H1 (cell line): ENCODE results near the gene EPHA3. TPM values are rescaled to one million over a fixed set of nuclear protein-coding genes. Genes with fewer than 3 reads are reported as not detected.

ENCODE experiments used
- CTCF ChIA-PET: fragments of 300-600 bp; sonication (Branson Sonifier 250); formaldehyde crosslinking; loops from one replicate; lab custom pipeline; 2021; ENCODE audit not compliant: partially characterized antibody; lab: Charles Lee
- POLR2A ChIA-PET: fragments of 300-600 bp; sonication (Branson Sonifier 250); formaldehyde crosslinking; loops from one replicate; lab custom pipeline; 2021; ENCODE audit warnings: inconsistent platforms; ENCODE audit not compliant: partially characterized antibody; lab: Charles Lee
- DNase-seq, 2 experiments: peaks; one replicate each; pipeline versions ENCODE4 v3.0.0 to v3.0.0-alpha.2; 2010 to 2022; ENCODE audit warnings: low spot score in 2 of 2, low read depth in 1 of 2, mixed read lengths in 1 of 2
- FAIRE-seq: peaks from 2 replicates; lab custom pipeline; 2011; peaks lifted over from hg19 to GRCh38; lab: Jason Lieb, UNC
- H2AFZ ChIP-seq: 2 replicates; pipeline ENCODE4 v1.8.1; 2012; ENCODE audit warnings: low read length, inconsistent platforms
- H2AK5ac ChIP-seq: 2 replicates; pipeline ENCODE4 v1.6.1; 2013; ENCODE audit warnings: low read depth, low read length
- H2BK120ac ChIP-seq: replicated peaks from 2 replicates; pipeline ENCODE3; 2013; ENCODE audit warnings: low read depth, low read length, inconsistent platforms
- H2BK12ac ChIP-seq: 2 replicates; pipeline ENCODE4 v1.6.1; 2013; ENCODE audit warnings: low read depth, low read length
- H2BK15ac ChIP-seq: 2 replicates; pipeline ENCODE4 v1.6.1; 2013; ENCODE audit warnings: low read length
- H2BK20ac ChIP-seq: 2 replicates; pipeline ENCODE4 v1.6.1; 2013; ENCODE audit warnings: low read length
- H2BK5ac ChIP-seq: 2 replicates; pipeline ENCODE4 v1.6.1; 2013; ENCODE audit warnings: low read depth, low read length
- H3K14ac ChIP-seq: 2 replicates; pipeline ENCODE4 v1.6.1; 2013; ENCODE audit warnings: inconsistent platforms; ENCODE audit not compliant: insufficient read length
- H3K18ac ChIP-seq: 2 replicates; pipeline ENCODE4 v1.6.1; 2013; ENCODE audit warnings: low read length; ENCODE audit errors: extremely low read depth
- H3K23ac ChIP-seq: 2 replicates; pipeline ENCODE4 v1.6.1; 2013; ENCODE audit warnings: inconsistent platforms; ENCODE audit not compliant: insufficient read length
- H3K23me2 ChIP-seq: 2 replicates; pipeline ENCODE4 v1.6.1; 2013; ENCODE audit warnings: low read depth, low read length
- H3K27ac ChIP-seq: 2 replicates; pipeline ENCODE4 v1.6.1; 2011; ENCODE audit warnings: low read depth, low read length, inconsistent platforms
- H3K27me3 ChIP-seq, 4 experiments: replicated peaks in 1 of 4; 1 replicate in 1 of 4; 2 replicates in 3 of 4; pipeline versions ENCODE4 v1.6.1 to v1.8.1; 2011 to 2013; ENCODE audit warnings: low read length in 3 of 4, mild to moderate bottlenecking in 3 of 4, inconsistent platforms in 2 of 4, mixed read lengths in 2 of 4, moderate library complexity in 1 of 4; ENCODE audit not compliant: control insufficient read depth in 3 of 4, insufficient read depth in 3 of 4; ENCODE audit errors: extremely low read depth in 1 of 4
- H3K36me3 ChIP-seq, 4 experiments: 2 replicates each; pipeline versions ENCODE4 v1.6.1 to v1.8.1; 2011 to 2013; ENCODE audit warnings: mild to moderate bottlenecking in 4 of 4, low read length in 3 of 4, moderate library complexity in 2 of 4, control low read depth in 1 of 4, inconsistent platforms in 1 of 4; ENCODE audit not compliant: insufficient read depth in 4 of 4, control insufficient read depth in 2 of 4
- H3K4ac ChIP-seq: replicated peaks from 2 replicates; pipeline ENCODE3; 2013; ENCODE audit warnings: low read length, low read depth, mixed read lengths, inconsistent platforms; ENCODE audit not compliant: insufficient read length
- H3K4me1 ChIP-seq, 4 experiments: replicated peaks in 1 of 4; 1 replicate in 1 of 4; 2 replicates in 3 of 4; pipeline versions ENCODE4 v1.6.1 to v1.8.1; 2011 to 2013; ENCODE audit warnings: low read length in 3 of 4, inconsistent platforms in 2 of 4, mixed read lengths in 1 of 4; ENCODE audit not compliant: insufficient read depth in 4 of 4, control insufficient read depth in 3 of 4
- H3K4me2 ChIP-seq, 2 experiments: 2 replicates each; pipeline versions ENCODE4 v1.6.1 to v1.8.1; 2011 to 2013; ENCODE audit warnings: low read depth in 2 of 2, low read length in 2 of 2, control low read depth in 1 of 2, inconsistent platforms in 1 of 2, mild to moderate bottlenecking in 1 of 2; ENCODE audit not compliant: insufficient read depth in 1 of 2
- H3K4me3 ChIP-seq, 4 experiments: fragments of 200-600, 300-600 bp in 1 of 4; sonication (generic), shearing (Covaris generic), sonication (Bioruptor Twin) in 1 of 4; 2 replicates each; pipeline versions ENCODE4 v1.5.1 to v1.8.1; 2011 to 2016; ENCODE audit warnings: low read length in 4 of 4, low read depth in 3 of 4, control low read depth in 2 of 4, inconsistent platforms in 2 of 4, mild to moderate bottlenecking in 2 of 4, mixed read lengths in 1 of 4, moderate library complexity in 1 of 4; ENCODE audit not compliant: insufficient read depth in 2 of 4; ENCODE audit errors: extremely low read depth in 1 of 4
- H3K56ac ChIP-seq: replicated peaks from 2 replicates; pipeline ENCODE3; 2013; ENCODE audit warnings: low read depth, mild to moderate bottlenecking, mixed read lengths, low read length, inconsistent platforms; ENCODE audit not compliant: insufficient read length
- H3K79me1 ChIP-seq: 2 replicates; pipeline ENCODE4 v1.6.1; 2013; ENCODE audit warnings: low read depth, low read length, control low read depth
- H3K79me2 ChIP-seq, 2 experiments: 2 replicates each; pipeline versions ENCODE4 v1.6.1 to v1.8.1; 2012 to 2013; ENCODE audit warnings: low read length in 2 of 2, mild to moderate bottlenecking in 2 of 2, inconsistent platforms in 1 of 2; ENCODE audit not compliant: insufficient read depth in 2 of 2, control insufficient read depth in 1 of 2
- H3K9ac ChIP-seq, 4 experiments: replicated peaks in 1 of 4; 1 replicate in 1 of 4; 2 replicates in 3 of 4; pipeline versions ENCODE4 v1.6.1 to v1.8.1; 2011 to 2013; ENCODE audit warnings: low read depth in 3 of 4, low read length in 3 of 4, control low read depth in 2 of 4, mild to moderate bottlenecking in 2 of 4, moderate library complexity in 2 of 4, inconsistent platforms in 1 of 4; ENCODE audit errors: extremely low read depth in 1 of 4
- H3K9me3 ChIP-seq, 2 experiments: 2 replicates each; pipeline versions ENCODE4 v1.6.1 to v1.8.1; 2012 to 2013; ENCODE audit warnings: mild to moderate bottlenecking in 2 of 2, moderate library complexity in 2 of 2, control low read depth in 1 of 2, inconsistent platforms in 1 of 2, low read depth in 1 of 2, low read length in 1 of 2, mixed read lengths in 1 of 2; ENCODE audit not compliant: insufficient read depth in 2 of 2
- H4K20me1 ChIP-seq, 2 experiments: replicated peaks in 1 of 2; 2 replicates each; pipeline versions ENCODE3 to v1.8.1; 2011 to 2013; ENCODE audit warnings: inconsistent platforms in 2 of 2, low read length in 2 of 2, mild to moderate bottlenecking in 1 of 2; ENCODE audit not compliant: insufficient read depth in 2 of 2, control insufficient read depth in 1 of 2
- H4K5ac ChIP-seq: 2 replicates; pipeline ENCODE4 v1.6.1; 2013; ENCODE audit warnings: low read length, low read depth, mixed read lengths, inconsistent platforms; ENCODE audit not compliant: insufficient read length
- H4K8ac ChIP-seq: 2 replicates; pipeline ENCODE4 v1.8.0; 2013; ENCODE audit warnings: mild to moderate bottlenecking, moderate library complexity, low read length, inconsistent platforms; ENCODE audit not compliant: insufficient read depth; ENCODE audit errors: extremely low read depth
- H4K91ac ChIP-seq: replicated peaks from 2 replicates; pipeline ENCODE3; 2013; ENCODE audit warnings: low read length, mixed read lengths, inconsistent platforms; ENCODE audit not compliant: insufficient read length
- CEBPB ChIP-seq: IDR thresholded peaks from 2 replicates; pipeline ENCODE4 v1.6.1; 2012; ENCODE audit warnings: low read depth, low read length
- CHD2 ChIP-seq: IDR thresholded peaks from 2 replicates; pipeline ENCODE4 v1.6.1; 2012; ENCODE audit warnings: low read length, improper control_type of control experiment
- CTBP2 ChIP-seq: IDR thresholded peaks from 2 replicates; pipeline ENCODE4 v1.7.0; 2011; ENCODE audit warnings: borderline replicate concordance, mild to moderate bottlenecking, moderate library complexity, mixed read lengths, low read length; ENCODE audit not compliant: insufficient read depth, insufficient read length
- EP300 ChIP-seq, 2 experiments: IDR thresholded peaks; 1 replicate in 1 of 2; 2 replicates in 1 of 2; pipeline ENCODE4 v1.6.1; 2011 to 2012; ENCODE audit warnings: low read depth in 2 of 2, low read length in 2 of 2, mild to moderate bottlenecking in 2 of 2, borderline replicate concordance in 1 of 2, inconsistent platforms in 1 of 2, moderate library complexity in 1 of 2
- EZH2 ChIP-seq: fragments of 200-600 bp; sonication (generic); IDR thresholded peaks from 2 replicates; pipeline ENCODE4 v1.7.1; 2012; ENCODE audit warnings: low read depth, mild to moderate bottlenecking, moderate library complexity, low read length, inconsistent platforms; ENCODE audit not compliant: severe bottlenecking
- KDM1A ChIP-seq: fragments of 200-600, 300-600 bp; sonication (generic); IDR thresholded peaks from 2 replicates; pipeline ENCODE4 v1.7.1; 2016; ENCODE audit warnings: mild to moderate bottlenecking, low read length, borderline replicate concordance
- POU5F1 ChIP-seq: IDR thresholded peaks from 2 replicates; pipeline ENCODE4 v1.6.1; 2011; ENCODE audit warnings: low read depth, mild to moderate bottlenecking, low read length, moderate library complexity
- RAD21 ChIP-seq, 2 experiments: IDR thresholded peaks in 1 of 2; conservative IDR thresholded peaks in 1 of 2; 2 replicates each; pipeline ENCODE4 v1.6.1; 2011; ENCODE audit warnings: low read depth in 2 of 2, low read length in 2 of 2, improper control_type of control experiment in 1 of 2, inconsistent platforms in 1 of 2, mild to moderate bottlenecking in 1 of 2, moderate library complexity in 1 of 2
- RFX5 ChIP-seq: IDR thresholded peaks from 2 replicates; pipeline ENCODE4 v1.6.1; 2011; ENCODE audit warnings: low read depth, low read length, improper control_type of control experiment, borderline replicate concordance
- SP1 ChIP-seq: IDR thresholded peaks from 2 replicates; pipeline ENCODE4 v1.6.1; 2011; ENCODE audit warnings: low read depth, low read length
- WGBS, 2 experiments: shearing (Covaris generic) in 1 of 2; methylation state at CpG; one replicate each; pipeline versions ENCODE4 v1.1.6 to v1.1.7; 2013 to 2015; ENCODE audit warnings: low lambda C conversion rate in 2 of 2, mixed read lengths in 2 of 2, inconsistent platforms in 1 of 2, low coverage in 1 of 2, missing lambda C conversion rate in 1 of 2; ENCODE audit not compliant: insufficient replicate concordance in 2 of 2, insufficient coverage in 1 of 2, insufficient read length in 1 of 2; ENCODE audit errors: extremely low coverage in 1 of 2, missing lambda C conversion rate in 1 of 2; 5-methylcytosine and 5-hydroxymethylcytosine counted together
- polyA plus RNA-seq, 7 experiments: library from polyadenylated mRNA; depleted of rRNA in 3 of 7; stranded (reverse) in 5 of 7; unstranded in 2 of 7; fragments of >200 nt in 5 of 7; fragments of 200-250 nt in 2 of 7; gene quantifications; 1 replicate in 5 of 7; 2 replicates in 1 of 7; 4 replicates in 1 of 7; pipeline versions ENCODE4 v1.2.1 to v1.2.3, GENCODE V29; 2011 to 2013; ENCODE audit warnings: missing spikeins in 2 of 7, mixed read lengths in 2 of 7
- total RNA-seq: library from RNA; stranded (reverse); fragmentation: NEBNext Ultra II Directional; extraction: Animal tissue kit (Norgen Biotek cat#: 25700); gene quantifications from 2 replicates; pipeline ENCODE4 v1.2.1, GENCODE V29; 2021
- TF ChIP-seq, protein P1 (sequence below): IDR thresholded peaks from 2 replicates; pipeline ENCODE4 v1.6.1; 2012; ENCODE audit warnings: inconsistent platforms

EPHA3 gene
- total and polyA plus RNA-seq, 2 of the 8 experiments (the other 6 are each of a cell fraction or from before 2014, with no cell fraction given): 0.09 to 0.22 TPM

GRCh38 chr3:89402051-89402450 is 294.6 kb downstream of the EPHA3 start:
- no peak overlapping the region for H4K91ac ChIP-seq
- FAIRE-seq (no peak), DNase-seq (no peak)
- H2BK5ac ChIP-seq: no peak overlapping the region
- H2AFZ ChIP-seq: no peak overlapping the region
- H3K4me2 ChIP-seq: no peak overlapping the region
- H3K36me3 ChIP-seq: no peaks in the 10 kb centered on the region
- H3K9me3 ChIP-seq: no peaks in the 10 kb centered on the region
- H3K56ac ChIP-seq: no peak overlapping the region
- TF ChIP-seq CEBPB: no peak
- TF ChIP-seq RAD21 (IDR thresholded peaks at IDR 0.05 in 1 of 2, conservative IDR thresholded peaks at IDR 0.05 in 1 of 2; ENCODE audit: low read depth in 2 of 2, low read length in 2 of 2): no peak
- no peak for TF ChIP-seq CTBP2
- TF ChIP-seq POU5F1: no peak
- no peak for TF ChIP-seq EP300 (IDR thresholded peaks at IDR 0.05; ENCODE audit: borderline replicate concordance in 1 of 2, low read depth in 2 of 2, low read length in 2 of 2)
- TF ChIP-seq EZH2: no peak
- TF ChIP-seq SP1: no peak
- no peak for TF ChIP-seq KDM1A
- no peak for TF ChIP-seq RFX5
- no peak for TF ChIP-seq CHD2
- TF ChIP-seq, protein P1, sequence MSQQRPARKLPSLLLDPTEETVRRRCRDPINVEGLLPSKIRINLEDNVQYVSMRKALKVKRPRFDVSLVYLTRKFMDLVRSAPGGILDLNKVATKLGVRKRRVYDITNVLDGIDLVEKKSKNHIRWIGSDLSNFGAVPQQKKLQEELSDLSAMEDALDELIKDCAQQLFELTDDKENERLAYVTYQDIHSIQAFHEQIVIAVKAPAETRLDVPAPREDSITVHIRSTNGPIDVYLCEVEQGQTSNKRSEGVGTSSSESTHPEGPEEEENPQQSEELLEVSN: no peak
- WGBS, 2 experiments: 100% methylated on average over 1 of the region's 1 CpG; no CpG with 5 or more reads in 1 of the 2 experiments
- no peak overlapping the region for H3K4me3 ChIP-seq
- no peak overlapping the region for H4K8ac ChIP-seq
- no peaks in the 10 kb centered on the region for H3K79me2 ChIP-seq
- no peaks in the 10 kb centered on the region for H3K79me1 ChIP-seq
- H3K18ac ChIP-seq: no peak overlapping the region
- no peak overlapping the region for H3K23ac ChIP-seq
- H4K5ac ChIP-seq: no peak overlapping the region
- no peaks in the 10 kb centered on the region for H4K20me1 ChIP-seq
- no peak overlapping the region for H2BK15ac ChIP-seq
- POLR2A ChIA-PET: no interaction called here
- H2BK12ac ChIP-seq: no peak overlapping the region
- H3K4me1 ChIP-seq: peaks cover 0 to 3% (median under 1%) of the 10 kb centered on the region in 4 experiments; a peak in 1 of 7 replicates
- no peak overlapping the region for H3K9ac ChIP-seq
- H3K23me2 ChIP-seq: no peaks in the 10 kb centered on the region; the same call in 1 of the 2 replicates
- no peak overlapping the region for H3K4ac ChIP-seq
- H3K14ac ChIP-seq: no peak overlapping the region
- H3K27me3 ChIP-seq: no peaks in the 10 kb centered on the region
- no peak overlapping the region for H2BK120ac ChIP-seq
- no peak overlapping the region for H2AK5ac ChIP-seq
- no peak overlapping the region for H2BK20ac ChIP-seq
- CTCF ChIA-PET: no interaction called here
- H3K27ac ChIP-seq: no peak overlapping the region
